ENCODE data around the gene PDIK1L. TPM values are rescaled to one million over a fixed set of nuclear protein-coding genes. Genes with fewer than 3 reads are reported as not detected.

Gene PDIK1L
- total and polyA plus RNA-seq, 9 of the 15 experiments (the other 6 are each of a cell fraction or from before 2014, with no cell fraction given): 12.8 to 30.2 (median 21.5) TPM

DNA sequence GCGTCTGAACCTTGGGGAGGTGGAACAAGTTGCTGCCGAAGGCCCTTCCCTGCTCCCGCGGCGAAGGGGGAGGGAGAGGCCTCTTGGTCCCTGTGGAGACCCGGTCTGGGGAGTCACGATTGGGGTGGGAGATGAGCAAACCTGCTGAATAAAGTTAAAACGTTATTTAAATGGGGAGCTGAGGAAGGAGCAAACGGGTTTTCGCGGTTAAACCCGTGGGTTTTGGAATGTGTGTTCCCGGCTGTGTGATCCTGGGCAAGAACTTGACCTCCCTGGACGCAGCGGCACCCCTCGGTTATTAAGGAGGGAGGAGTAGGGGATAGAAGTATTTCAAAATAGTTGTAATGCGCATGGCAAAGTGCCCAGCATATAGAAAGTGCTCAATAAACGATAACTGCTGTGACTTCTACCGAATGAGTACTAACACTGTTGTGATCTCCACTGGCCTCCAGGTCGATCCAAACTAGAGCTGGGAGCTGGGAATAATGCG, 50.6 kb downstream of the PDIK1L start (continued):
- TF ChIP-seq CEBPB (tag; IDR thresholded peaks at IDR 0.05) (no peak), ZKSCAN8 (CRISPR knock-in tag; IDR thresholded peaks at IDR 0.05) (no peak), BCLAF1 (IDR thresholded peaks at IDR 0.05; ENCODE audit: borderline replicate concordance in 1 of 2, control insufficient read depth in 1 of 2, low read depth in 2 of 2, low read length in 1 of 2) (no peak), ZNF175 (CRISPR knock-in tag; IDR thresholded peaks at IDR 0.05; ENCODE audit: low read depth) (0 out of 2 replicates have a peak, but pooled peaks have one; percentile 3), NFE2 (IDR thresholded peaks at IDR 0.05; ENCODE audit: low read depth) (no peak), MED1 (CRISPR knock-in tag; IDR thresholded peaks at IDR 0.05; ENCODE audit: borderline replicate concordance) (no peak), ZNF584 (CRISPR knock-in tag; IDR thresholded peaks at IDR 0.05; ENCODE audit: low read depth) (no peak), MLLT1 (IDR thresholded peaks at IDR 0.05) (peak in 1 of 2 experiments; percentile 76; a peak in 1 of 4 replicates), TEAD2 (tag; IDR thresholded peaks at IDR 0.05) (no peak), ZNF197 (CRISPR knock-in tag; IDR thresholded peaks at IDR 0.05; ENCODE audit: low read depth) (0 out of 2 replicates have a peak, but pooled peaks have one; percentile 5), PRMT5 (CRISPR knock-in tag; IDR thresholded peaks at IDR 0.05) (no peak), GATAD2A (IDR thresholded peaks at IDR 0.05) (peak; percentile 34; the same call in 1 of the 2 replicates), ZFP1 (CRISPR knock-in tag; IDR thresholded peaks at IDR 0.05) (no peak), ZNF324 (CRISPR knock-in tag; IDR thresholded peaks at IDR 0.05) (no peak), MIER1 (IDR thresholded peaks at IDR 0.05; ENCODE audit: low read depth) (no peak)
- TF ChIP-seq, protein P1, sequence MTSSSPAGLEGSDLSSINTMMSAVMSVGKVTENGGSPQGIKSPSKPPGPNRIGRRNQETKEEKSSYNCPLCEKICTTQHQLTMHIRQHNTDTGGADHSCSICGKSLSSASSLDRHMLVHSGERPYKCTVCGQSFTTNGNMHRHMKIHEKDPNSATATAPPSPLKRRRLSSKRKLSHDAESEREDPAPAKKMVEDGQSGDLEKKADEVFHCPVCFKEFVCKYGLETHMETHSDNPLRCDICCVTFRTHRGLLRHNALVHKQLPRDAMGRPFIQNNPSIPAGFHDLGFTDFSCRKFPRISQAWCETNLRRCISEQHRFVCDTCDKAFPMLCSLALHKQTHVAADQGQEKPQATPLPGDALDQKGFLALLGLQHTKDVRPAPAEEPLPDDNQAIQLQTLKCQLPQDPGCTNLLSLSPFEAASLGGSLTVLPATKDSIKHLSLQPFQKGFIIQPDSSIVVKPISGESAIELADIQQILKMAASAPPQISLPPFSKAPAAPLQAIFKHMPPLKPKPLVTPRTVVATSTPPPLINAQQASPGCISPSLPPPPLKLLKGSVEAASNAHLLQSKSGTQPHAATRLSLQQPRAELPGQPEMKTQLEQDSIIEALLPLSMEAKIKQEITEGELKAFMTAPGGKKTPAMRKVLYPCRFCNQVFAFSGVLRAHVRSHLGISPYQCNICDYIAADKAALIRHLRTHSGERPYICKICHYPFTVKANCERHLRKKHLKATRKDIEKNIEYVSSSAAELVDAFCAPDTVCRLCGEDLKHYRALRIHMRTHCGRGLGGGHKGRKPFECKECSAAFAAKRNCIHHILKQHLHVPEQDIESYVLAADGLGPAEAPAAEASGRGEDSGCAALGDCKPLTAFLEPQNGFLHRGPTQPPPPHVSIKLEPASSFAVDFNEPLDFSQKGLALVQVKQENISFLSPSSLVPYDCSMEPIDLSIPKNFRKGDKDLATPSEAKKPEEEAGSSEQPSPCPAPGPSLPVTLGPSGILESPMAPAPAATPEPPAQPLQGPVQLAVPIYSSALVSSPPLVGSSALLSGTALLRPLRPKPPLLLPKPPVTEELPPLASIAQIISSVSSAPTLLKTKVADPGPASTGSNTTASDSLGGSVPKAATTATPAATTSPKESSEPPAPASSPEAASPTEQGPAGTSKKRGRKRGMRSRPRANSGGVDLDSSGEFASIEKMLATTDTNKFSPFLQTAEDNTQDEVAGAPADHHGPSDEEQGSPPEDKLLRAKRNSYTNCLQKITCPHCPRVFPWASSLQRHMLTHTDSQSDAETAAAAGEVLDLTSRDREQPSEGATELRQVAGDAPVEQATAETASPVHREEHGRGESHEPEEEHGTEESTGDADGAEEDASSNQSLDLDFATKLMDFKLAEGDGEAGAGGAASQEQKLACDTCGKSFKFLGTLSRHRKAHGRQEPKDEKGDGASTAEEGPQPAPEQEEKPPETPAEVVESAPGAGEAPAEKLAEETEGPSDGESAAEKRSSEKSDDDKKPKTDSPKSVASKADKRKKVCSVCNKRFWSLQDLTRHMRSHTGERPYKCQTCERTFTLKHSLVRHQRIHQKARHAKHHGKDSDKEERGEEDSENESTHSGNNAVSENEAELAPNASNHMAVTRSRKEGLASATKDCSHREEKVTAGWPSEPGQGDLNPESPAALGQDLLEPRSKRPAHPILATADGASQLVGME (CRISPR knock-in tag; IDR thresholded peaks at IDR 0.05): no peak
- TF ChIP-seq, protein P2, sequence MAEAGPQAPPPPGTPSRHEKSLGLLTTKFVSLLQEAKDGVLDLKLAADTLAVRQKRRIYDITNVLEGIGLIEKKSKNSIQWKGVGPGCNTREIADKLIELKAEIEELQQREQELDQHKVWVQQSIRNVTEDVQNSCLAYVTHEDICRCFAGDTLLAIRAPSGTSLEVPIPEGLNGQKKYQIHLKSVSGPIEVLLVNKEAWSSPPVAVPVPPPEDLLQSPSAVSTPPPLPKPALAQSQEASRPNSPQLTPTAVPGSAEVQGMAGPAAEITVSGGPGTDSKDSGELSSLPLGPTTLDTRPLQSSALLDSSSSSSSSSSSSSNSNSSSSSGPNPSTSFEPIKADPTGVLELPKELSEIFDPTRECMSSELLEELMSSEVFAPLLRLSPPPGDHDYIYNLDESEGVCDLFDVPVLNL (CRISPR knock-in tag; IDR thresholded peaks at IDR 0.05; ENCODE audit: low read depth): no peak
